DMS53 treated with DMSO at 0.1 percent for 48 hours (cell line): ENCODE measurements around the gene RPS6KB1.
"Not testable (repeated sequence)": the region's sequence is repeated elsewhere in the genome, so short reads cannot be mapped to it uniquely, and the experiment has no call there.

ENCODE experiments used
- DNase-seq: peaks from one replicate; lab custom pipeline; 2025; ENCODE audit not compliant: unreplicated experiment; lab: John Stamatoyannopoulos, UW

RPS6KB1 gene

DNA sequence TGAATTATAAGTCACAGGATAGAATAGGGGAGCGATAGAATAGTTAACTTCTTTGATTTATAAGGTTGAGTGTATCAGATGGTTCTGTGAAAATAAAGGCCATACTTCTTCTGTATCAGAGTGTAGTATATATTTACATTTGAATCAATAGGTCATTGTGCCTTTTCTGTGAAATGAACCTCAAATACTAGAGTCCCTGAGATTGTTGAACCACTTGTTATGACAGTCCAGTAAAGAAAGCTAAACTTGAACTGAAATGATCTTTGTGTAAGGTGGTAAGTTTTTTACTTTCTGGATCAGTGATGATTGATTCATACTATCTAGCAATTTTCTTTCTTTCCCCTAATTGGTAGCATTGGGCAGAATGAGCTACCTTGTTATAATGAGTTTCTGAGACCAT is 40.4 kb downstream of the RPS6KB1 start:
- DNase-seq: not testable (repeated sequence)

GRCh38 chr17:59940697-59941096 is 47.8 kb downstream of the RPS6KB1 start:
- DNase-seq: not testable (repeated sequence)

GRCh38 chr17:59941131-59941530 is 48.2 kb downstream of the RPS6KB1 start:
- DNase-seq: no peak

DNA sequence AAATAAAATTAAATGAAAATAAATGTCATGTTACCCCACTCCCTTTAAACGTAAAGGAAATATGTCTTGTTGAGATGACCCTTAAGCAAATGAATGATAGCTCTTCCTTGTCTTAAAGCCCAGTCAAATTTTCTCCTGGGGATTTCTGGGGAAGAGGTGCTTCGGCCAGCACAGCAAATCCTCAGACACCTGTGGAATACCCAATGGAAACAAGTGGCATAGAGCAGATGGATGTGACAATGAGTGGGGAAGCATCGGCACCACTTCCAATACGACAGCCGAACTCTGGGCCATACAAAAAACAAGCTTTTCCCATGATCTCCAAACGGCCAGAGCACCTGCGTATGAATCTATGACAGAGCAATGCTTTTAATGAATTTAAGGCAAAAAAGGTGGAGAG is 53.5 kb downstream of the RPS6KB1 start:
- not testable (repeated sequence) for DNase-seq

DNA sequence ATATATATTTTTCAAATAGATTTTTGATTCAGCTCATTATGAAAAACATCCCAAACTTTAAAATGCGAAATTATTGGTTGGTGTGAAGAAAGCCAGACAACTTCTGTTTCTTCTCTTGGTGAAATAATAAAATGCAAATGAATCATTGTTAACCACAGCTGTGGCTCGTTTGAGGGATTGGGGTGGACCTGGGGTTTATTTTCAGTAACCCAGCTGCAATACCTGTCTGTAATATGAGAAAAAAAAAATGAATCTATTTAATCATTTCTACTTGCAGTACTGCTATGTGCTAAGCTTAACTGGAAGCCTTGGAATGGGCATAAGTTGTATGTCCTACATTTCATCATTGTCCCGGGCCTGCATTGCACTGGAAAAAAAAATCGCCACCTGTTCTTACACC is 54.4 kb downstream of the RPS6KB1 start:
- not testable (repeated sequence) for DNase-seq

- no peak for DNase-seq
Observed at GRCh38 chr17:59950049-59950448, 57.1 kb downstream of the RPS6KB1 start.

DNA sequence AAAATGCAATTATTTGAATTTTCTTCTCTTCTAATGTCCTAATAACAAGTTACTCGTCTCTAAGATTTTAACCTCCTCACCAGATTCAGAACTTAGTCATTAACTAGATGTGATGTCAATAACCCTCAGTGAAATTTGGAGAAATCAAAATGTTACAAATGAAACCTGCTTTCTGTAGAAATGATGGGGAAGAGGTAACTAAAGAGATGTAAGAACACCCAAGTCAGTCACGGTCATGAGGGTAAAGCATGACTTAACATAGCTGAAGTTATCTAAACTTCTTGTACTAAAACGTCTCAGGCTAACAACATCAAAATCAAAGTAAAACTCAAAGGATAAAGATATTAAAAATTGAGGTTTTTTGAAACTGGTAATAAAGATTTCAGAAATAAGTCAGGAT is 61.9 kb downstream of the RPS6KB1 start:
- no peak for DNase-seq

DNA sequence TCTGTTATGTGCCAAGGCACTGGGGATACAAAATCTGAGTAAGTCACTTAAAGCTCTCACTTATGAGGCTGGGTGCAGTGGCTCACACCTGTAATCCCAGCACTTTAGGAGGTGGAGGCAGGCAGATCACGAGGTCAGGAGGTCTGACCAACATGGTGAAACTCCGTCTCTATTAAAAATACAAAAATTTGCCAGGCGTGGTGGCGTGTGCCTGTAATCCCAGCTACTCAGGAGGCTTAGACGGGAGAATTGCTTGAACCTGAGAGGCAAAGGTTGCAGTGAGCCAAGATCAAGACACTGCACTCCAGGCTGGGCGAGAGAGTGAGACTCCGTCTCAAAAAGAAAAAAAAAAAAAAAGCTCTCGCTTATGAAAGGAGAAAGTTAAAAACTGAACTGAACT is 66.7 kb downstream of the RPS6KB1 start:
- not testable (repeated sequence) for DNase-seq

DNA sequence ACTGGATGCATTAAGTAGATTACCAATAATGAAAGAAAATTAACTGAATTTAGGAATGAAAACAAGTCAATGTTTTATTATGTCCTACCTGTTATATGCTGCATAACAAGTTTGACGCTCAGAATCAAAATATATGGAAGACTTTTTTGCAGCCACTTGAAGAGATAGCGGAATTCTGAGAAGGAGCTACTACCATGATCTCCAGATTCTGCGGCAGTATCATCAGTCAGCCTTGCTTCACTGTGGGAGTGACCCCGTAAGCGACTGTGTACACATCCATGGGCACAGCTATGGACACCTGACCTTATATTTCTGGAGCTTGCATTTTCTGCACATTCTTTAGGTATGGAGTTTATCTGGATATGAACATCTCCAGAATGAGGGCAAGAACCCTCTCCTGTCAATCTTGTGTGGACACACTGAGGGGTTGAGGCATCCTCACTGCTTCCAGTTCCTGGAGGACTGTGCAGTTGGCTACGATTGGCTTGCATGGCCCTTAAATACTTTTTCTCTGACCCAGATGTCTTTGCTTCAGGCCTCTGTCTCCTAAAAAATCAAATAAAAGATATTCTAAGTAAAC is 69.9 kb downstream of the RPS6KB1 start:
- no peak for DNase-seq

DNA sequence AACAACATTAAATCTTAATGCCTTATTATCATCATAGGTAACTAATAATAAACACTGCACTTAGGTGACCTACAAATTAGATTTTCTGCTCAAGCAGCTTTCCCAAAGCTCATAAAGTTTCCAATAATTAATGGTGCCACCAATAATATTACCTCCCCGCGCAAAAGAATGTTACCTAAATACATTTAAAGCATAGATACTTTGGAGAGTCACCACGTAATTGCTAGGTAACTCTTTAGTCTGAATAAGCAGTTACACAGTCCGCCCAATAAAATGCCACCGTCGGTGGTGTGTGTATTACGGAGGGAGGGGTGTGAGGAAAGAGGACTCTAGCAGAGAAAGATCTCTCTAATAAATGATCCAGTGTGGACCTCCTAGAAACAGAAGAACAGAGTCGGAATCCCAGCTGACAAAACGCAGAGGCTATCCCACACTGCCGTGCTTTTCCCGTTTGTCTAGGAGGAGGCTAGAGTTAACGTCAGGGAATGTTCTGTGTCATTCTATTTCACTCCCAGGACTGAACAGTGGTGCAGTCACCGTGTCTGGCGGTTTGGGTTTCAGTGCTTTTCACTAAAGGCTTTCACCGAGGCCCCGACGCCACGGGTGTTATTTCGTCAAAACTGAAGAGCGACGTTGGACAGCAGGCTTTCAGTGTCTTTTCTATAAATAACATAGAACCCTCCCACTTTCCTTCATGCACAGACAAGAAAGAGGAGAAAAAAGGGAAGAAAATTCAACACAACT is 71.0 kb downstream of the RPS6KB1 start:
- DNase-seq: peak; percentile 39

- peak; percentile 62 for DNase-seq
Observed at GRCh38 chr17:59964482-59965328, 71.8 kb downstream of the RPS6KB1 start, which contains the start of gene RNFT1. TSS of gene RNFT1 (minus strand) at chr17:59964740. CDS start at chr17:59964663, 77 bp downstream.

DNA sequence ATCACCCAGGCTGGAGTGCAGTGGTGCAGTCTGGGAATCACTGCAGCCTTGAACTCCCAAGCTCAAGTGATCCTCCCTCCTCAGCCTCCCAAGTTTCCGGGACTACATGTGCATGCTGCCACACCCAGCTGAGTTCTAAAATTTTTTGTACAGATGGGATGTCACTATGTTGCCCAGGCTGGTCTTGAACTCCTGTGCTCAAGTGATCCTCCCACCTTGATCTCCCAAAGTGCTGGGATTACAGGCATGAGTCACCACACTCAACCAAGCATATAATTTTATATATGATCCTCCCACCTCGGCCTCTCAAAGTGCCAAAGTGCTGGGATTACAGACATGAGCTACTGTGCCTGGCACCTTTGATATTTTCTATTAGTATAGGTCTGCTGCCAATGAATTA is 78.8 kb downstream of the RPS6KB1 start:
- DNase-seq: not testable (repeated sequence)

GRCh38 chr17:59972778-59973177 is 79.9 kb downstream of the RPS6KB1 start:
- DNase-seq: no peak

DNA sequence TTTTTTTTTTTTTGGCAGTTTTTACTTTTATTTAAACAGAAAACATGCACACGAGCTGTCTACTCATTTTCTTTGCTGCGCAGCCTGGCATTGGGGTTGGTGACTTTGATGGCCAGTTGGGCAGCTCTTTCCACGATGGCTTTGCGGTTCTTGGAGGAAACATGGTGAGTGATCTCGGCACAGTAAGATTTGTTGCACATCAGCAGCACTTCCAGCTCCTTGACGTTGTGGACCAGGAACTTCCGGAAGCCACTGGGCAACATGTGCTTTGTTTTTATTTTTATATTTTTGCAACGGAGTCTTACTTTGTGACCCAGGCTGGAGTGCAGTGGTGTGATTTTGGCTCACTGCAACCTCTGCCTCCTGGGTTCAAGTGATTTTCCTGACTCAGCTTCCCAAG is 80.6 kb downstream of the RPS6KB1 start:
- DNase-seq: not testable (repeated sequence)

- not testable (repeated sequence) for DNase-seq
Observed at GRCh38 chr17:59975166-59975565, 82.2 kb downstream of the RPS6KB1 start.

GRCh38 chr17:59996608-59997007 is 103.7 kb downstream of the RPS6KB1 start:
- DNase-seq: not testable (repeated sequence)
